Activated CD4-positive, CD25-positive, alpha-beta regulatory T cell treated with anti-CD3 and anti-CD28 coated beads, Interleukin-2, amount 50 U/mL, for 72 hours (primary cell): Measurements from ENCODE around the gene POLR1E.
"Not testable (repeated sequence)": the region's sequence is repeated elsewhere in the genome, so short reads cannot be mapped to it uniquely, and the experiment has no call there.

Experiments
- DNase-seq: peaks from one replicate; pipeline ENCODE4 v3.0.0; 2021

The POLR1E gene

DNA sequence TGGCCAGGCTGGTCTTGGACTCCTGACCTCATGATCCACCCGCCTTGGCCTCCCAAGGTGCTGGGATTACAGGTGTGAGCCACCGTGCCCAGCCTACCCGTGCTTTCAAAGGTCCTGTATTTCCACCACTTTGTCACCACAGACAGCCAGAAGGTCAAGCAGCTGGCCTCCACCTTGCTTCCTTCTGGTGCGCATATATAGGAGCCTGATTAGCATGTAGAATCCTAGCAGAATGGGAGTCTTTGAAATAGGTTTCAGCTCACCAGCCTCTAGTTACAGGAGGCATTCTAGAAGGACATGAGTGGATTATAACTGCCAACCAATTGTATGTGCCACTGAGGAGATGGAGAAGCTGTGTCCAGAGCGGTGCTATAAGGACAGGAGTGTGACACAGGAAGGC is 18.9 kb downstream of the POLR1E start:
- DNase-seq, result no peak

DNA sequence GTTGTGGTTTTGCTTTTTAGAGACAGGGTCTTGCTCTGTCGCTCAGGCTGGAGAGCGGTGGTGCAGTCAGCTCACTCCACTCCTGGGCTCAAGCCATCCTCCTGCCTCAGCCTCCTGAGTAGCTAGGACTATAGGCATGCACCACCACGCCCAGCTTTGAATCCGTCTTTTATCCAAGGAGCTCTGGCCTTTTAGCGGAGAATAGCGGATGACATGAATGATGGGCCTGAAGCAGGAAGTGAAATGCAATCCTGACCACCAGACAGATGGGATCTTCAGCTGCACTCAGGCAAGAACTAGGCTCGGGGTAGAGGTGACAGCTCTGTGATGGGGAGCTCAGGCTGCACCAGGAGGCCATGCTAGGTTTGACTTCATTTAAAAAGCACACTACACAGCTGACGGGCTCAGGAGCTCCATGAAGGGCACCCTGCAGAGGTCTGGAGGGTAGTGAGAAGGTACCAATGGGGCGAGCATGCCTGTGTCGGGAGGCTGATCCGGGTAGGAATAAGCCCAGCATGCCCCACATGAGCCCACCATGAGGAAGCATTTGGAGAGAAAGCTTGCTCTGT is 21.9 kb downstream of the POLR1E start:
- DNase-seq, result no peak

DNA sequence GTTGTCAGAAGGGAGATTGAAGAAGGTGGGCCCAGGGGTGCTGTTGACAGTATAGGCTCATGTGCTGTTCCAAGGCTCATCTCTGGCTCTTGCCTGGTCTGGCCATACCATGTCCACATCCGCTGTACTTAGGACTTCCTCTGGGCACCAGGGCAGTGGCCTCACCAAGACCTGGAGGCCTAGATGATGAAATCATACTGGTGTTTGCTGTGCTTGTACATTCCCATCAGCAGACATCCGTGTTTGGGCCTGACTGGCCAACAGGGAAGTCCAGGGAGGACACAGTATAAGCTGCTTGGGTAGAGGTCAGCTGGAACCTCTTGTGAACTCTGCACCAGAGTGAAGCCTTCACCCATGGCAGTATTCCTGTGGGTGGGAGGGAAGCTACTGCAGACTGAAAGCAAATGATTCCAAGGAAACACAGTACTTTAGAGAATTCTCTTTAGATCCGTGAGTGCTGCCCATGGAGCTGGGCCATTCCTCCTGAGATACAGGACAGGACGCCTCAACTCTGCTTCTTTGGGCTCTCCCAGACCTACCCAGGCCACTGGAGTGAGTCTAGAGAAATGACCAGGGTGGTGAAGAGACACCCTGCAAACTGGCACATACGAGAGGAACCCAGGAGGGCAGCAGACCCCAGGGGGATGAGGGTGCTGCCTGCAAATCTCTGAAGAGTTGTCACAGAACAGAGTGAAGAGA is 22.5 kb downstream of the POLR1E start:
- DNase-seq, result no peak

DNA sequence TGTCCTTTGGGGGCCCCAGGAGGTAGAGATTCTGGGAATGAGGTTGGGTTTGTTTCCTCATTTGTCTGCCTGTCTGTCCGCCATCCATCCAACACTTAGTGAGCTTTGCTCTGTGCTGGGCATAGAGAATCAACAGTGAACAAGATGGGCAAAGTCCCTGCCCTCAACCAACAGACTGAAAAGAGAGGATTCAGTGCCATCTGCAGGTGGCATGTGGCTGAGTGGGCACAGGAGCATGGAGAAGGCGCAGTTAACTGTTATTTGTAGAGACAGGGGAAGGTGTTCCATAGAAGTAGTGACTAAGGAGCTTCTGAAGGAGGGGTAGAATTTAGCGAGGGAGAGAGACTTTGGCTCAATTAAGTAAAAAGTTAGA is 23.1 kb downstream of the POLR1E start:
- no peak for DNase-seq

DNA sequence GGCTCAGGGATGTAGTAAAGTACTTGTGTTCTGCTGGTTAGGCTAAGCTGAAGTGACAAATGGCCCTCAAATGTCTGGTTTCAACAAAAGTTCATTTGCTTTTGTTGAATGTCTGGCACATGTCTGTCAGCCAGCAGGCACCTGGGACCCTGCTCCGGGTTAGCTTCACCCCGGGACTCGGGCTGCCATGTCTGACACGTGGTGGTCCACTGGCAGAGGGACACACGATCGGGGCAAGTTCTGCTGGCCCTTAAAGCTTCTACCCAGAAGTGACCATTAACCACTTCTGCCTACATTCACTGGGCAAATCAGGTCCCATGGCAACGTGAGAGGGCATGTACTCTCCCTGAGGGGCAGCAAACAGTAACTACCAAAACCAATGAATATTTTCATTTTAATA is 23.8 kb downstream of the POLR1E start:
- no peak for DNase-seq

DNA sequence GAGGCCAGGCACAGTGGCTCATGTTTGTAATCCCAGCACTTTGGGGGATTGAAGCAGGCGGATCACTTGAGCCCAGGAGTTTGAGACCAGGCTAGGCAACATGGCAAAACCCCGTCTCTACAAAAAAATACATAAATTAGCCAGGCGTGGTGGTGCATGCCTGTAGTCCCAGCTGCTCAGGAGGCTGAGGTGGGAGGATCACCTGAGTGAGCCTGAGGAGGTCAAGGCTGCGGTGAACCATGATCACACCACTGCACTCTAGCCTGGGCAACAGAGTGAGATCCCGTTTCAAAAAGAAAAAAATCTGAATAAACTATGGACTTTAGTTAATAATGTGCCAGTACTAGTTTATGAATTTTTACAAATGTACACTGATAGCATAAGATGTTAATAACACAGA is 24.3 kb downstream of the POLR1E start:
- not testable (repeated sequence) for DNase-seq

DNA sequence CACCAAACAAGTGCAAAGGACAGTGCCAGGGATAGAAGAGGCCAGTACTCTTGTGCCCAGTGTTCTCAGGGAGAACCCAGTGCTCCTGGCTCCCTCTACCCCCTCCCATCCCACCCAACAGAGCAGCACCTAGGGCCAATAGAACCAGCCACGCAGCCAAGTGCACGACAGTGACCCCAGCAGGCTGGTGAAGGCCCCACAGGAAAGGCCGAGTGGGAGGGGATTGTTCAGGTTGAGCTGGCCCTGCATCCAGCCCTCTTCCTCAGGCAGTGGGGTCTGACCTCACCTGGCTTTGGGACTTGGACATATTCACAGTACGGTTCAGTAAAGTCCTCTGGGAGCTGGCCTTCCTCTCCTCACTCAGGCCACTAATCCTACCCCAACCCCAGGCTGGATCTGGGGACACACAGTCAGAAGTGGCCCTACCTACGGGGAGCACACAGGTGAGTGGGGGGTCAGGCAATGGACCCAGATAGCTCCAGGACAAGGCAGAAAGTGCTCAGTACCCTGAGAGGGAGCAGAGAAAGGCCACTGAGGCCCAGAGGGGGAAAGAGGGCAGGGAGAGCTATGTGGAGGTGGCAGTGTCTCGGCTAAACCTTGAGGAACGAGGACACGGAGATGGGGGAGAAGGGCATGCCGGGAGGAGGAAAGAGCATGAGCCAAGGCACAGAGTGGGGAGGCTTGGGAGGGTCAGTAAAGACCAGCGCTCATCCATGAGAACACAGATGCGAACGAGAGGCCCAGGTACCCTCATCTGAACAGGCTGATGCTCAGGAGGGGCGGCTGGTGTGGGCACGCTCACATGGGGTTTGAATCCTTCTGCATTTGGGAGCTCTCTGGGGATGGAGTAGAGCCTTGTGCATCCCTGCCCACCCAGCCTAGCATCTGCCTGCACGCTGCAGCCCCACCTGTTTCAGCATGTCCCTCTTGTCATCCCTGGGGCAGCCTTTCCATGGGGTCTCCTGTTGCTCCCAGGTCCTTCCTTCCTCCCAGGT is 25.6 kb downstream of the POLR1E start:
- DNase-seq, result no peak

DNA sequence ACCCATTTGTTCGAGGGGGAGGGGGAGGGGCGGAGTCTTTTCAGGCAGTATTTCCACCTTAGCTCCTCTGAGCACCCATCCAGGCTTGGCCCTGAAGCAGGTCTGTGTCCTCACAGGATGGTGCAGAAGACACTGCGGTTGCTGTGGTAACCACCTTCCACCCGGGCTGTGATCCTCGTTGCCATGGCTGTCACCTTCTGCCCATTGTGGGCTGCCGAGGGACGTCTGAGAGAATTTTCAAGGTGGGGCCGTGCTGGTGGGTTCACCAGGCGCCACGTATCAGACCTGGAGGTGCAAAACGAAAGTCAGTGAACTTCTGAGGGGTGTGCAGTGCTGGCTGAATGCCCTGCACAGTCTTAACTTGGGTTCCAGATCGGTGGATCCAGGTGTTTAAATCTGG is 26.7 kb downstream of the POLR1E start:
- no peak for DNase-seq

DNA sequence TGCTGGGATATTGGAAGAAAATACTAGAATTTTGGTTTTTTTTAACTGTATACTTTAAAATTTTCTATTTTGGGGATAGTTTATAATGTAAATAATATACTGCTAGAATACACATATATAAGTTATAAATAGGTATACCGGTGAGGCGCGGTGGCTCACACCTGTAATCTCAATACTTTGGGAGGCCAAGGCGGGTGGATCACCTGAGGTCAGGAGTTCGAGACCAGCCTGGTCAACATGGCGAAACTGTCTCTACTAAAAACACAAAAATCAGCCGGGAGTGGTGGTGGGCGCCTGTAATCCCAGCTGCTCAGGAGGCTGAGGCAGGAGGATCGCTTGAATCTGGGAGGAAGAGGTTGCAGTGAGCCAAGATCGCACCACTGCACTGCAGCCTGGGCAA is 28.7 kb downstream of the POLR1E start:
- not testable (repeated sequence) for DNase-seq

DNA sequence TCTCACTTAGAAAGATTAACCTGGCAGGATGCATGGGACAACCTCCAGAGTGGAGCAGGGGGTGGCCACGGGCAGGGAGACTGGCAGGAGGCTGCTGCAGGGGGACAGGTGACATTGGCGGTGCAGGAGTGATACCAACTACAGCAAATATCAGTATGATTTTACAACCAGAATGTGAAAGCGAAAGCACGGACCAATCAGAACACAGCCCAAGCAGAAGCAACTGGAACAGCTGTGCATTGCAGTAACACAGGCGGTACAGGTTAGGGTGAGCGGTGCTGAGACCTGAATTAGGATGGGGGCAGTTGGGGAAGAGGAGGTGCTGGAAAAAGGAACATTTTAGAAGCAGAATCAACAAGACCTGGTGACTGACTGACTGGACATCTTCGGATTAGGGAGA is 29.3 kb downstream of the POLR1E start:
- no peak for DNase-seq

DNA sequence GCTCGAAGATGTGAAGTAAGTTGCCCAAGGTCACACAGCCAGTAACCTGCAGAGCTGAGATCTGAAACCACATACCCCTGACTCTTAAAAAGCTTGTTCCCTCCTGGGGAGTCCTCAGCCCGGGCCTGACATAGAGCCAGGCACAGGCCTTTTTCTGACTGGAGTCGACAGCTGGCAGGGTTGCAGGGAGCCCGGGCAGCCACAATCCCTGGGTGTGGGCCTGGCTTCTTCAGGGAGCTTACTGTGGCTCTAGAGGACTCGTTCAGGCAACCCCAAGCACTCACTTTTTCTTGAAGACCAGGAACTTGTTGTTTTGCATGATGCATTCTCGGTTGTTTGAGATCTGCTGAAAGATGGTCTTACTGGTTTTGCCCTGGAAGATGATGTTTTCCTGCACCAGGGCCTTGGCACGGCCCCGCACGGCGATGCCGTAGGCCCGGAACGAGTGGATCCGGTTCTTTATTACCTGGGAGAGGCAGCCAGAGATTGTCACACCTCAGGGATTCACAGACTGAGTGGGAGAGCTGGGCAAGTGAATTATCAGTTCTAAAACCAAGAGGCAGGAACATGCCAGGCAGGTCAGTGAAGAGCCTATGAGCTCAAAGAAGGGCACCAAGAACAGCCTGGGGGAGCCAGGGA is 30.0 kb downstream of the POLR1E start:
- DNase-seq, result no peak

DNA sequence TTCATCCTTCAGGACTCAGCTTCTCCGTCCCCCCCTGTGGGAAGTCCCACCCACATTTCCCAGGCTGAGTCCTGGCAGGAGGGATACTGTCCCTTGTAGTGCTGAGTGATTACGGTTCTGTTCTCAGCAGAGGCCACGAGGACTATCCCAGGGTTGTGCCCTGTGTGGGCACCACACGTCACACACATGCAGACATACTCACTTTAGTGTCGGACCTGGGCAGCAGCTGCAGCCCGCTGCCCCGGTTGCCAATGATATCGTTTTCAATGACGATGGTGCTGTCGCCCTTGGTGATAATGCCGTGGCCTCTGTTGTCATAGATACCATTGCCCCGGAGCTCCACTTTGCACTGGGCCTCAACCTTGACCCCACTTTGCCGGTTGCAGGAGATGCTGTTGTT is 32.2 kb downstream of the POLR1E start:
- no peak for DNase-seq

DNA sequence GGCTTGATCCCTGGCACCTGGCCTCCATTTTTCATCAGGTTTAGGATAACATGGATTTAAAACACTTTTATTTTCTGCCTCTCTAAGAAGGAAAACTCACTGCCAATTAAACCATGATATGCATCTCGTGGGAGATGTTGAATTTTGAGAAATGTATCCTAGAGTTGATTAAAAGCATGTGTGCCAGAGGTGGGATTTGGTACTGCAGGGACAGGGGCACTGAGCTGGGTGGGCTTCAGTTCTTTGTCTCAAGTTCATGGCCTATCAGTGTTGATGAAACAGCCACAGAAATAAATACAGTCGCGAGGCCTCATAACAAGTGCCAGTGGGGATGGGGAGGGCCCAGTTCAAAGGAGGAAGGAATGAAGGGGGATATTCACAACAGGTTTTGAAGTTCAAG is 34.9 kb downstream of the POLR1E start:
- no peak for DNase-seq

DNA sequence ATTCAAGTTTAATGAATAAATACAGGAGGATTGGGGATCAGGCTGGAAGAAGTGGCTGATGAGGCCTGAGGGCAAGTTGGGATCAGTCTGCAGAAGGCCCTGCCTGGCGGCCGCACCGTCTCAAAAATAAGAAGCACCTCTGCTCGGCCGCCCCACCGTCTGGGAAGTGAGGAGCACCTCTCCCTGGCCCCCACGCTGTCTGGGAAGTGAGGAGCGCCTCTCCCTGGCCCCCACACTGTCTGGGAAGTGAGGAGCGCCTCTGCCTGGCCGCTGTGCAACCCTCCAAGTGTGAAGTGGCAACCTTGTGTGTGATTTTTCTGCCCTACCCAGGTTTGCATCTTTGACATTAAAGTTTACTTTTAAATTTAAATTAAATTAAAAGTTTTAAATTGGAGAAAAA is 35.4 kb downstream of the POLR1E start:
- no peak for DNase-seq

DNA sequence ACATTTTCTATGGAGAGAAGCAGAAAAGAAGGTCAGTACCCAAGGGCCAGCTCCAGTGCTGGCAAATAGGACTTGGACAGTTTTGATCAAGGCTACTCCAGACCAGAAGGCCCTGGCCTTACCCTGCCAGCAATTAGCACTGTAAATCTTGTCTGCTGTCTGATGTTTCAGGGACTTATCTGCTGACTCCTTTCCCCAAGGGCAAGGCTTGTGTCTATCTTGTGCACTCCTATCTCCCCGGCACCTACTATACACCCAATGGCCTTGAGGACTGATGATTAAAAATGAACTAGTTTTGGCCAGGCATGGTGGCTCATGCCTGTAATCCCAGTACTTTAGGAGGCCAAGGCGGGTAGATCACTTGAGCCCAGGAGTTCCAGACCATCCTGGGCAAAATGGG is 37.2 kb downstream of the POLR1E start:
- DNase-seq, result no peak

DNA sequence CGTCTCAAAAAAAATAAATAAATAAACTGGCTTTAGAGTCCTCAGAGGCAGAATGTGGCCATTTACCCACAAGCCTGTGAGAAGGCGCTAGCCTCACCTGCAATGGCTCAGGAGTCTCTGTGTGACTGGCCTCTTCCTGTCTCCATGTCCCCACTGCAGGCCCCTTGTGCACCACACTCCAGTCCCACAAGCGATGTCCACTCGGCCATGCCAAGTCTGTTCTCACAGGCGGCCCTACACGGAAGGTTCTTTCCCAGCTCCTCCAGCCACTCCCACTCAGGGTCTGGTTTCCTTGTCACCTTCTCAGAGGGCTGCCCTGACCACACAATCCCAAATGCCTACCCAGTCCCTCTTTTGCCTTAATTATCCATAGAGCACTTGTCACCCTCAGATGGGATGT is 38.2 kb downstream of the POLR1E start:
- DNase-seq, result no peak

DNA sequence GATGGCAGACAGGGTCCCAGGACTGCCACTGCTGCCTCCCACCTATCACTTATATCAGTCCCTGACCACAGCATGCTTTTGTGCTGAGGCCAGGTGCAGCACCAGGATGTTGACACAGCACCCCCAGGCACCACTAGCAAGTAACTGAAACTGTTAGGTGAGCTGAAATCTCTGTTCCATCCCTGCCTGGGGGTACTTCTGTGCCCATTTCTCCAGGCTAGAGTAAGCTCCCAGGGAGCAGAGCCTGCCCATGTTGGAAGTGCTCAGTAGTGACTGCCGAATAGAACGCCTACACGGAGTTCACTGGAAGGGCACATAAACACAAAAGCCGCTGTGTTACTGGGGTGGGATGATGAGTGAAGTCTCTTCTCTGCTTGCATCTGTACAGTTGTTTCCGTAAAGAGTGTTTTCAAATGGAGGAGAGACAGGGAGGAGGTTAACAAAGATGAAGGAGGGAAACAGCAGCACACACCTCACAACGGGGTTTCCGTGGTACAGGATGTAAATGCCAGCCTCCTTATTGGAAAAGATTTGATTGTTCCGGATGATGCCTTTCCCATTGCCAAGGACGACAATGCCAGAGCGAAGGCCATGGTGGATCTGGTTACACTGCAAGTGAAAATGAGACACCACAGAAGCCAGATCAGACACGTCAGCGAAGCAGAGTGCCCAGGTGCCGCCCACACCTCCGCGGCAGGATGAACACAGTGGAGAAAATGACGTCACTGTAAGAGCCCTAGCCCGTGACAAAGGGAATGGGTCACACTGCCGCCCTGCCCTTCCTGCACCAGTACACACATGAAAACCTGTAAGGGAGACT is 43.1 kb downstream of the POLR1E start:
- peak; percentile 56 for DNase-seq

DNA sequence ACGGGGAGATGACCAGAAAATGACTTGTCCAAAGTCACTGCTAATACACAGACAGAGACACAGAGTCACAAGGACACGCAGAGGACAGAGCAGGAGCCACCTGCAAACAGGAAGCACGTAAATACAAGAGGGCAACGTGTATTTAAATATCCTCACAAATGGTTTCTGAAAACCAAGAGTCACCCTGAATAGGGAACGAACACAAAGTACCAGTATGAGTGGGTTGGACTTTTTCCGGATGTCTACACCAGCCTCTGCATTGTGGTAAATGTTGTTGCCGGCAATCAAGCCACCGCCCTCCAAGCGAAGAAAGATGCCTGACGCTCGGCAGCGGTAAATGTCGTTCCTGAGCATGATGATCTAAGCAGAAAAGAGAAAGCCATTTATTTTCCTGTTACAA is 46.0 kb downstream of the POLR1E start:
- DNase-seq, result no peak

DNA sequence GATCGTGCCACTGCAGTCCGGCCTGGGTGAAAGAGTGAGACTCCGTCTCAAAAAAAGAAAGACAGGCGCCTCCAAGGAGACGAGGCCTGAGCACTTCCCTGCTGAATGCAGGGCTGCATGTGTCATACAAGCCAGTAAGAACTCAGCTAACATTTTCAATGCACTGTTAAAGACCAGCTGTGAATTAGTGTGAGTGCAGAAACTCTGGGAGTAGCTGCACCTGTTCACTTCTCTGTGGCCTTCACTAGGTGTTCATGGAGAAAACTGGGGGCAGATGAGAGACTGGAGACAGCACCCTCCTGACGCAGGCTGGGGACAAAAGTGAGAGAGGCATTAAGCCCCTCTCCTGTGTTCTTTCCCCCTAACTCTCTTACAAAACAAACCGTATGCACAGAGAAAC is 48.7 kb downstream of the POLR1E start:
- no peak for DNase-seq

DNA sequence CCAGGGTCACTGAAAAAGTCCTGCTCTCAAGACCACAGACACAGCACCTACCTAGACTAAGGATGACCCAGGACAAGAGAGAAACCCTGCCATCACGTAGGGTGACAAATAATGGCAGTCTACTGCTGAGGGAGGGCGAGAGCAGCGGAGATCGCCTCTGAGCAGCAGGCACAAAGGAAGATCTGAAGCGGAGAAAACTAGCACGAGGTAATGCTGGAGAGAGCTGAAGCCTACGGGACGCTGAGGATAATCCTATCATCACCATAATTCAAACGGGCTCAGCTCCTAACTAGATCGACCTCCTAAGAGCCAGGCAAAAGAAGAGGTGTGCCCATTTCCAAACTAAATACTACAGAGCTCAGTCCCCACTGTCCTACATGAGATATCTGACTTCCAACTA is 49.2 kb downstream of the POLR1E start:
- no peak for DNase-seq

DNA sequence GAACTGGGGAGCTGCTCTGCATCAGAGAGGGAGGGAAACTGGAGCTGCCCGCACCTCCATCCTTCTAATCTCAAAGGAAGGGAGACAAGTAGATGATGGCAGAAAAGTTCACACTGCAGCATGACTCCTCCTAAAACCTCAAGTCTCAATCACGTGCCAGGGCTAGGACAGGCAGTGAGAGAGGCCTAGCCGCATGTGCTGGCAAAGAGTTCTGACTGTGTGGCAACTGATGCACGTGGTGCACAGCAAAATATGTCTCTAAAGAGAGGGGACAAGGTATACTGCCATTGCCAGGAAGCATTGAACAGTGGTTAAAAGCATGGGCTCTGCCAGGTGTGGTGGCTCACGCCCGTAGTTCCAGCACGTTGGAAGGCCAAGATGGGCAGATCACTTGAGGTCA is 52.4 kb downstream of the POLR1E start:
- DNase-seq, result no peak

DNA sequence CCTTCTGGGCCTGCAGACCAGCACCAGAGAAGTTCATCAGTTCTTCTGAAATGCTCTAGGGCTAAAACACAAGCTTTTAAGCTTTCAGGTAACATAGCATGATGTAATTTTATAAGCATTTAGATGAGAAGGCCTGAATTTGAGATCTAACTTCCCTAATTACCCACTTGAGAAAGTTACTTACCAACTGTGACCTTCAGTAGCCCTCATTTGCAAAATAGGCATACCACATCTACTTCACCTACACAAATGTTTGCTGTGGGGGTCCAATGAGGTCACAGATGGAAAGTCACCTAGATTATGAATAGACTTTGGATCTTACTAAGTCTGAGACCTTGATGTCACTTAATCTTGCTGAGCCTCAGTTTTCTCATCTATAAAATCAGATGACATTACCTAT is 53.9 kb downstream of the POLR1E start:
- no peak for DNase-seq

DNA sequence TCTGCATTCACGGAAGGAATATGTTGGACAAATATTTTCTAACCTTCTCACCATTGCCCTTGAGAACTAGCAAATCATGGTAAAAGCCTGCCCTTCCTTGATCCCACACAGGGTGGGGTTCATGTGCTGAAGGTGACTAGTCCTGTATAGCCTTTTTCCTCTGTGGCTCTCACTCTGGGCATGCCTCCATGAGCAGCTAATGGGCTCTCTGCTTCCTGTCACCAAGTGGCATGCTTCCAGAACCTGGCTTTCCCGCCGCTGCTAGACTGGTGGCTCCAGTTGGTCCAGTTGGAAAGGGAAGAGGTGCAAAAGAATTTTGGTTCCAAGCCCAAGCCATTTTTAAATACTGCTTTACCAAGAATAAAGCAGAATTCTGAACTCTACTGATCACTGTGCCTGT is 54.9 kb downstream of the POLR1E start:
- no peak for DNase-seq
